Measurements from ENCODE around the gene CPEB3.

GRCh38 chr10:92180399-92180798, 110.5 kb downstream of the CPEB3 start:
- TF ChIP-seq GATA2 (IDR thresholded peaks at IDR 0.05; ENCODE audit: low read depth, low read length) (no peak), GATA3 (IDR thresholded peaks at IDR 0.05; ENCODE audit: low read depth, low read length) (no peak)
